T-helper 1 cell (primary cell): ENCODE measurements around the gene KRTAP10-10.
A peak's percentile ranks its signal among the peaks of the same experiment; 100 is the strongest.

Experiments used
- DNase-seq, 5 donors: peaks; one replicate each; pipeline ENCODE4 v3.0.0-alpha.2; 2012 to 2020

KRTAP10-10 gene

DNA sequence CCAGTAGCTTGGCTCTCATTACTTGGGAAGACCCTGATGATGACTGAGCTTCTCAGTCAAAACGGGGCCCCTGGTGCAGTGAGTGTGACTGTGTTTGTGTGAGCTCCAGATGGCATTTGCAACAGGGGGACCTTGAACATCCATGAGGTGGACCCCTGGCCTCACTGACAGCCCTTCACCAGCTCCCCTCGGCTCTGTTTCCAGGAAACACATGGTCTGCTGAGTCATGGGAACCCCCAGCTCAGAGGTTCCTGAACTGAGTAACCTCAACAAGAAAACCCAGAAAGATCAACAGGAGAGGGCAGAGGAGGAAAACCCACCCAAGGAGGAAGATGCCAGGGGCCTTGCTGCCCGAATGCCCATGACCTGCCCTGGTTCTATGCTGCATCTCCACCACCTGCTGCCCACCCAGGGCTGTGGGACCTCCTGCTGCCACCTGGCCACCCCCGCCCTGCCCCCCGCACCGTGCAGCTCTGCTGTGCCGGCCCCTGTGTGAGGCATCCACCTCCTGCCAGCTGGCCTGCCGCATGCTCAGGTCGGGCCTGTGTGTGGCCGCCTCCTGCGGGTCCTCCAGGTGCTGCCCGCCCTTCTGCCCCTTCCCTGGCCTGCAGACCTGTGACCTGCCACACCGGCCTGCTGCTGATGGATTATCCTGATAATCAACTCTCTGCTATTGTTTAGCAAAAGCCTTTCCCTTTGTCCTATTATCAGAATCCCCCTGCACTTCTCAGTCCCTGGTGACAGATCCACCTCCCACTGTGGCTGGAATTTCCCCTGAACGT, 49.0 kb downstream of the KRTAP10-10 start:
- peak in 1 of 5 donors; percentile 28 for DNase-seq

GRCh38 chr21:44686843-44687561, 49.8 kb downstream of the KRTAP10-10 start:
- no peak for DNase-seq

- no peak for DNase-seq
Observed at GRCh38 chr21:44687671-44688070, 50.5 kb downstream of the KRTAP10-10 start.
